B cell (primary cell): Measurements from ENCODE around the gene RAC2. TPM values are rescaled to one million over a fixed set of nuclear protein-coding genes. Genes with fewer than 3 reads are reported as not detected.

Source experiments
- ATAC-seq: fragments of 200-7000 bp; cut with Tn5 transposase; one replicate; pipeline ENCODE4 v1.10.0; 2021; ENCODE audit warnings: low read depth, mild to moderate bottlenecking, moderate number of reproducible peaks, moderate library complexity
- CTCF ChIA-PET: fragments of 350-600 bp; sonication (Branson Sonifier 250); formaldehyde crosslinking; loops from one replicate; lab custom pipeline; 2021; ENCODE audit warnings: antibody characterized with exemption, inconsistent platforms; lab: Charles Lee
- POLR2A ChIA-PET: fragments of 350-600 bp; sonication (Branson Sonifier 250); formaldehyde crosslinking; loops from one replicate; lab custom pipeline; 2021; ENCODE audit warnings: antibody characterized with exemption; lab: Charles Lee
- DNase-seq: peaks from one replicate; pipeline ENCODE4 v3.0.0; 2013
- H2AFZ ChIP-seq: 2 replicates; pipeline ENCODE4 v1.6.1; 2012; ENCODE audit warnings: mild to moderate bottlenecking, low read depth, low read length; ENCODE audit not compliant: insufficient read depth, poor library complexity, severe bottlenecking
- H3K27ac ChIP-seq, 2 donors: 1 replicate in 1 of 2; 2 replicates in 1 of 2; pipeline ENCODE4 v1.5.1; 2012 to 2013; ENCODE audit warnings: low read length in 2 of 2, mild to moderate bottlenecking in 2 of 2, moderate library complexity in 1 of 2
- H3K27me3 ChIP-seq, 4 experiments: fragments of 200-600 bp in 1 of 4; sonication (generic) in 1 of 4; replicated peaks in 1 of 4; 1 replicate in 2 of 4; 2 replicates in 2 of 4; pipeline versions ENCODE4 v1.6.1 to v1.7.0; 2013 to 2016; ENCODE audit warnings: low read length in 3 of 4, mild to moderate bottlenecking in 2 of 4, mixed read lengths in 1 of 4, moderate library complexity in 1 of 4; ENCODE audit not compliant: insufficient read depth in 4 of 4, control insufficient read depth in 3 of 4; ENCODE audit errors: control extremely low read depth in 1 of 4
- H3K36me3 ChIP-seq, 2 experiments: replicated peaks in 1 of 2; 1 replicate in 1 of 2; 2 replicates in 1 of 2; pipeline versions ENCODE4 v1.6.1 to v1.7.1; 2013; ENCODE audit warnings: low read length in 1 of 2; ENCODE audit not compliant: insufficient read depth in 2 of 2, control insufficient read depth in 1 of 2; ENCODE audit errors: control extremely low read depth in 1 of 2, extremely low read depth in 1 of 2
- H3K4me1 ChIP-seq, 2 donors: fragments of 200-600 bp in 1 of 2; sonication (generic) in 1 of 2; 1 replicate in 1 of 2; 2 replicates in 1 of 2; pipeline versions ENCODE4 v1.5.1 to v1.6.1; 2013 to 2017; ENCODE audit warnings: low read length in 2 of 2; ENCODE audit not compliant: control insufficient read depth in 2 of 2, insufficient read depth in 2 of 2
- H3K4me2 ChIP-seq: replicated peaks from 2 replicates; pipeline ENCODE3; 2012; ENCODE audit warnings: mild to moderate bottlenecking, low read depth, low read length; ENCODE audit not compliant: poor library complexity, severe bottlenecking
- H3K4me3 ChIP-seq, 5 experiments: fragments of 200-600 bp in 1 of 5; sonication (generic) in 1 of 5; 1 replicate in 3 of 5; 2 replicates in 2 of 5; pipeline versions ENCODE4 v1.5.1 to v1.7.0; 2011 to 2016; ENCODE audit warnings: low read length in 4 of 5, mild to moderate bottlenecking in 4 of 5, low read depth in 2 of 5, control low read depth in 1 of 5, moderate library complexity in 1 of 5; ENCODE audit not compliant: insufficient read depth in 1 of 5; ENCODE audit errors: control extremely low read depth in 1 of 5, extremely low read depth in 1 of 5
- H3K79me2 ChIP-seq: fragments of 200-600 bp; sonication (generic); one replicate; pipeline ENCODE4 v1.6.0; 2016; ENCODE audit warnings: low read length; ENCODE audit not compliant: control insufficient read depth, insufficient read depth
- H3K9ac ChIP-seq: fragments of 200-600 bp; sonication (generic); 2 replicates; pipeline ENCODE4 v1.6.1; 2017; ENCODE audit warnings: mild to moderate bottlenecking, low read length, moderate library complexity
- H3K9me3 ChIP-seq, 3 donors: one replicate each; pipeline versions ENCODE4 v1.6.1 to v1.7.1; 2013; ENCODE audit warnings: low read length in 2 of 3; ENCODE audit not compliant: control insufficient read depth in 2 of 3, insufficient read depth in 1 of 3; ENCODE audit errors: control extremely low read depth in 1 of 3
- H4K20me1 ChIP-seq: 2 replicates; pipeline ENCODE4 v1.6.0; 2012; ENCODE audit warnings: mild to moderate bottlenecking, low read length; ENCODE audit not compliant: insufficient read depth, control insufficient read depth, poor library complexity, severe bottlenecking
- H3K27ac Mint-ChIP-seq: one replicate; pipeline ENCODE4 v1.8.0; 2021; ENCODE audit warnings: mixed read lengths
- H3K27me3 Mint-ChIP-seq: one replicate; pipeline ENCODE4 v1.8.0; 2021; ENCODE audit warnings: mixed read lengths
- H3K4me1 Mint-ChIP-seq: one replicate; pipeline ENCODE4 v1.8.0; 2021; ENCODE audit warnings: mixed read lengths
- H3K4me3 Mint-ChIP-seq: one replicate; pipeline ENCODE4 v1.8.0; 2021; ENCODE audit warnings: mixed read lengths
- H3K9me3 Mint-ChIP-seq: one replicate; pipeline ENCODE4 v1.8.0; 2022; ENCODE audit warnings: mixed read lengths; ENCODE audit not compliant: insufficient read depth
- CTCF ChIP-seq: fragments of 200-600 bp; IDR thresholded peaks from one replicate; pipeline ENCODE4 v1.8.0; 2022; ENCODE audit warnings: antibody characterized with exemption, mild to moderate bottlenecking
- EZH2 ChIP-seq: IDR thresholded peaks from 2 replicates; pipeline ENCODE4 v1.6.1; 2012; ENCODE audit warnings: borderline replicate concordance, low read depth, mild to moderate bottlenecking, moderate library complexity, low read length; ENCODE audit not compliant: insufficient read depth, poor library complexity, severe bottlenecking
- WGBS: methylation state at CpG from one replicate; pipeline ENCODE4 v1.1.5; 2013; ENCODE audit warnings: missing lambda C conversion rate; ENCODE audit not compliant: insufficient coverage; 5-methylcytosine and 5-hydroxymethylcytosine counted together
- intact Hi-C: fragments of 100-400 bp; cut with micrococcal nuclease; formaldehyde crosslinking; loops from one replicate; pipeline ENCODE4 v1.10.0; 2022
- polyA plus RNA-seq: library from polyadenylated mRNA; depleted of rRNA; stranded (reverse); fragments of >200 nt; gene quantifications from 2 replicates; pipeline ENCODE4 v1.2.3, GENCODE V29; 2012
- total RNA-seq, 2 donors: library from RNA; stranded (reverse); fragments of 120-200 nt in 1 of 2; gene quantifications; 1 replicate in 1 of 2; 2 replicates in 1 of 2; pipeline versions ENCODE4 v1.2.3 to v1.2.4, GENCODE V29; 2013 to 2022

Gene RAC2
- total and polyA plus RNA-seq, 2 donors (not counting 1 experiment from before 2014, with no cell fraction given), result 273 to 776 TPM

GRCh38 chr22:37228106-37229011 lies 15.7 kb downstream of the RAC2 start:
- Mint-ChIP-seq H3K9me3 (no peaks in the 10 kb centered on the region), H3K27me3 (no peaks in the 10 kb centered on the region), H3K4me1 (peaks cover 88% of the 10 kb centered on the region), H3K27ac (peak overlapping the region; percentile 100), H3K4me3 (peak overlapping the region; percentile 86)
- peaks cover 0 to 7% (median 0%) of the 10 kb centered on the region in 3 donors for H3K9me3 ChIP-seq
- peaks cover 10% of the 10 kb centered on the region for H4K20me1 ChIP-seq
- peaks cover 52% of the 10 kb centered on the region for H3K79me2 ChIP-seq
- peaks cover 0 to 90% of the 10 kb centered on the region in 2 experiments for H3K36me3 ChIP-seq
- peak overlapping the region in 2 of 5 experiments; percentile 2 to 28 for H3K4me3 ChIP-seq
- H3K4me1 ChIP-seq, result peaks cover 86 to 95% of the 10 kb centered on the region in 2 donors
- ChIA-PET POLR2A (interaction anchor here (2.2 to 4.0 kb wide), 4 partner anchors 10 to 28 kb away, joined by 5 to 58 read pairs (median 16); partner anchors contain the start of gene RAC2), CTCF (interaction anchor here (0.8 to 7.2 kb wide), 8 partner anchors 10 to 56 kb away, joined by 3 to 95 read pairs (median 16); partner anchors contain the start of gene RAC2)
- H3K27ac ChIP-seq, result peak overlapping the region; percentile 91 to 96
- no peak overlapping the region for H2AFZ ChIP-seq
- DNase-seq (peak; percentile 46), ATAC-seq (no peak)
- H3K27me3 ChIP-seq, result no peaks in the 10 kb centered on the region
- TF ChIP-seq EZH2 (no peak), CTCF (no peak)
- WGBS, result 31% methylated on average over 15 of the region's 20 CpGs
- intact Hi-C loops, result no loop called here
- H3K9ac ChIP-seq, result peak overlapping the region; percentile 49
- H3K4me2 ChIP-seq, result peak overlapping the region; percentile 81
